IPS DF 19.7 (cell line): ENCODE measurements around the gene PAX2.

Experiments
- DNase-seq: peaks from one replicate; pipeline ENCODE4 v3.0.0-alpha.2; 2013; ENCODE audit warnings: low read depth, low spot score

PAX2 gene

DNA sequence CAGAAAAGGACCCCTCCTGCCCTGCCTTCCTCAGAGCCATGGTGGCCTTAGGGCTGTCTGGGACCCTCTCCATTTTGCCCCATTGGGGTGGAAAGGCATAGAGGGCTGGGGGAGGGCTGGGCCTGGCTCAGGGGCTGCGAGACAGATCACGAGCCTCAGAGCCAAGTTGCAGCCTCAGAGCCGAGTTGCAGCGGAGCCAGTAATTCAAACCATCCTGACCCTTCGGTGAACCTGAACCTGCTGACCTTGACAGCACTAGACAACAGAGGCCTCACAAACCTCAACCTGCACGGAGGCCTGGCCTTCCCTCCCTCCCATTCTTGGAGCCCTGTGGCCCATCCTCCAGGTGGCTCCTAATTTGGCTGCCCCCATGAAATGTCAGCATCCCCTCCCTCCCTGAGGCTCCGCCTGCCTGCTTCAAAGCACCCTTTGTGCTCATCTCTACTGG is 45.4 kb downstream of the PAX2 start:
- no peak for DNase-seq

GRCh38 chr10:100791369-100792058 is 46.1 kb downstream of the PAX2 start:
- no peak for DNase-seq

GRCh38 chr10:100792574-100792973 is 47.2 kb downstream of the PAX2 start:
- DNase-seq: no peak

DNA sequence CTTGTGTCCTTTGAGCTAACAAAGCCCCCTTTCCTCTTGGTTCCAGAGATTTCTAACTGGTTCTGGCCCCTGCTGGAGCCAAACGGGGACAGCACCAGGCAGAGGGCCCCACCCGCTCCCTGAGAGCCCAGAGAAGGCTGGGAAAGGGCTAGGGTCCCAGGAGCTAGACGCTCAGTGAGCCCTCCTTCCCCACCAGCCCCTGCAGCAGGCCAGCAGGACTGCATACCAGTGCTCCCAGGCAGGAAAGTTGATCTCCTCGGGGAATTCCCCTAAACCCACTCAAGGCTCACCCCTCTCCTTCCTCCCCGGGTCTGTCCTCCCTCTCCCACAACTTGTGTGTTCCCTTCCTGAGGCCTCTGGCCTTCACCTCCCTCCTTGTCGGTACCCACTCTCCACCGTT is 47.7 kb downstream of the PAX2 start:
- no peak for DNase-seq

GRCh38 chr10:100799881-100800280 is 54.5 kb downstream of the PAX2 start:
- no peak for DNase-seq

DNA sequence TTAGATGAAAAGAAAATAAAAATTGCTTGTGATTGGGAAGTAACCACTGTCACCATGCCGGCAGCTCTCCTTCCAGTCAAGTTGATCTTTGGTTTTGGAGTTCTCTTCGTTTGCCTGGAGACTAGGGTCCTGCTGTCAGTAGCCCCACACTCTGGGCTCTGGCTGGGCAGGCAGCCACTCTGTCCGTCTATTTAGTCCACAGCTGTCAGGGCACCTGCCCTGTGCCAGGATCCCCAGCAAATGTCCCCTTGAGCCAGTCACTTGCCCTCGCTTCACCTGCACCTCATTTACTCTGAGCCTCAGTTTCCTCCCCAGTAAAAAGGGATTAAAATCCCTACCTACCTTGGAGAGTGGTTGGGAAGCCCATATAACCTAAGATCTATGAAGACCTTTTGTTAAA is 55.5 kb downstream of the PAX2 start:
- DNase-seq: no peak

- no peak for DNase-seq
Observed at GRCh38 chr10:100802196-100802595, 56.8 kb downstream of the PAX2 start.

GRCh38 chr10:100802607-100803006 is 57.2 kb downstream of the PAX2 start:
- DNase-seq: no peak

DNA sequence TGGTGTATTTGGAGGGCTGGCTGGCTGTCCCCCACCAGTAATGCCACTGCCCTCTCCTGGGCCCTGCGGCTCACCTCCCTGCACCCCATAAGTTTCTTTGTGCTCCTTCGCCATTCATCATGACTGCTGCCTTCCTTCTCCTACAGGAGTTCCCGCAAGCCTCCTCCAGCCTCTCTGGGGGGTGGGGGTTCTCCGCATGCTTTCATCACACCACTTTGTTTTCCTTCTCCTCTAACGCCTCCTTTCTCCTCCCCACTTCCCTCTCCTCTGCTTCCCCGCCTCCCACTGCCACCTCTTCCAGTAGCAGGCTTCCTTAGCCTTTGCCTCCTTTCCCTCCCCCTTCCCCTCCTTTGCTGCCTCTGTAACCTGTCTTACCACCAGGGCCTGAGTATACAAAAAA is 58.1 kb downstream of the PAX2 start:
- DNase-seq: no peak

DNA sequence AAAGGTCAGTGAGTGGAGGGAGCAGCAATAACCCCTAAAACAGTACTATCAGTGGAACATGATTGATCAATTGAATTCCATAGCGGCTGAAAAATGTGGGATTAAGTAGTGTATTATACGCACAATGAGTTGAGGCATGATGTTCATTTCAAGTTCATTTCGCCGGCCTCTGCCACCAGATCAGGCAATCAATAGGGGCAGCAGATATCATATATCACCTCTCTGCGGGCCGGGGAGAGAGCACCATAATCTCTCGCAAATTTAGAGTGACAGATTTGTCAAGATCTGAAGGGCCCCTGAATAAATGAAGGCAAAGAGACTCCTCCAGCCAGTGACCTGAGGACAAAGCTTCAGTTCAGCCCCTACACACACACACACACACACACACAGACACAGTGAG is 58.5 kb downstream of the PAX2 start:
- DNase-seq: no peak

DNA sequence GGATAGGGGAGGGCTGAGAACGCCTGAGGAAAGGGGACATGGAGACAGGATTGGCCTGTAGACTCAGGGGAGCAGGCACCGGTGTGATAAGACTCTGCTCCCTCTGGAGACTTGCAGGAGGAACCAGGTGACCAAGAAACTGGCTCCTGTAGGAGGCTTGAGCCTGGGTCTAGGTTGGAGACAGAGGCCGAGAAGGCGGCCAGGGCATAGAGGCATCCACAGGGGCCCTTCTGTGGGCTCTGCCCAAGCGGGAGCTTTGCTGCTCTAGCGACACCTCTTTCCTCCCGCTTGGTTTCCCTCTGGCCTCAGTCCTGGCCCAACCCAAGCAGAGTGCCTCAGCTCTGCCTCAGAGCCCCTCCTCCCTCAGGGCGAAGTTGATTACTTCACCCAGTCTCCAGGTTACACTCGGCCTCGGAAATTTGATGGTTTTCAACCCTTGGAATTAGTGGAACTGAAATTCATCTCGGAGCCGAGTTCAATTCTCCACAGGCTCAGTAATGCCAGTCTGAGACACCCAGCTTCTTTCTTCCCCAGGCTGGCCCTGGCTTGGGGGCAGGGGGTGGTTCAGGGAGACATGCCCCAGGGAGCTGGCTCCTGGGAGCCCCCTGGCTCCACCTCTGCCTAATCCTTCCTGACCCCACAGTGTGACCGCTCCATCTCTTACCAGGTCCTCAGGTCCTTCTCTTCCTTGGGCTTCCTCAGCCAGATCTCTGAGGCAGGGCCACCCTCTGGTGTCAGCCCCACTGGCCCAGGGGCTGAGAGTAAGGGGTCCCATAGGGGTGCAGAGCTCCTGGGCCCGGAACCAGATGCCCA is 60.4 kb downstream of the PAX2 start:
- DNase-seq: no peak

GRCh38 chr10:100806356-100806645 is 60.9 kb downstream of the PAX2 start:
- DNase-seq: no peak

DNA sequence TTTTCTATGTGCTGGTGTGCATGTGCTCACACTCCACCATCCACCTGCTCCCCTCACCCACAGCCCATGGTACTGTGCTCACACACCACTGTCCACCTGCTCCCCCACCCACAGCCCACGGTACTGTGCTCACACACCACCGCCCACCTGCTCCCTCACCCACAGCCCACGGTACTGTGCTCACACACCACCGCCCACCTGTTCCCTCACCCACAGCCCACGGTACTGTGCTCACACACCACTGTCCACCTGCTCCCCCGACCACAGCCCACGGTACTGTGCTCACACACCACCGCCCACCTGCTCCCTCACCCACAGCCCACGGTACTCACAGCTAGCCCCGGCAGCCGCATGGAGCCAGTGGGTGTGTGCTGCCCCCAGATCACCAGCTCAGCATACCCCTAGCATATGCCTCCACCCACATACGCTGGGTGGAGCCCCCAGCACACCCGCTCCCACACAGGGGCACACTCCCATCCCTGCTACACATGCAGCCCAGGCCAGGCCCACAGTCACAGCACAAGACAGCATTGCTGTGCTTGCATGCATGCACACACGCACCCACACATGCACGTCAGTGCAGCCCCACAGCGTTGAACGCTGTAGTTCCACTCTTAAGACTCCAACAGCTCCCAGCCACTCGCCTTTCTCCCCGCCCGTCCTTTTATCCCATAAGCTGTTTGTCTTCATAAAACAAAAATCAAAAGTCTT is 62.0 kb downstream of the PAX2 start:
- DNase-seq: no peak

GRCh38 chr10:100808876-100809275 is 63.5 kb downstream of the PAX2 start:
- no peak for DNase-seq

- DNase-seq: no peak
Observed at GRCh38 chr10:100810091-100810834, 64.9 kb downstream of the PAX2 start.

GRCh38 chr10:100810835-100811116 is 65.4 kb downstream of the PAX2 start:
- DNase-seq: no peak

- DNase-seq: no peak
Observed at GRCh38 chr10:100811261-100811660, 65.9 kb downstream of the PAX2 start.

- DNase-seq: no peak
Observed at GRCh38 chr10:100811752-100812750, 66.7 kb downstream of the PAX2 start.

DNA sequence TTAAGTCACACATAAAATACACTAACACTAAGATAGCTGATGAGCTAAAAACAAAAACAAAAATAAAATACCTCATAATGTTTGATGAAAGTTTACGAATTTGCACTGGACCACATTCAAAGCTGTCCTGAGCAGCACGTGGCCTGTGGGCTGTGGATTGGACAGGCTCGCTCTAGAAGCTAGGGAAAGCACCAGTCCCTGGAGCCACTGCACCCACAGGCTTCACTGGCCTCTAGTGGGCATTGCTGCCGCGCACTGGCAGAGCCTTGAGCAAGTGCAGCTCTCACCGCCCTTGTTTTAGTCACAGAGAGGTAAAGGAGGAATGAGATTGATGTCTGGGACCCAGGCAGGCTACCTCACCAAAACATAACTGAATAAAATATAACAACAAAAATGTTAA is 67.6 kb downstream of the PAX2 start:
- no peak for DNase-seq

DNA sequence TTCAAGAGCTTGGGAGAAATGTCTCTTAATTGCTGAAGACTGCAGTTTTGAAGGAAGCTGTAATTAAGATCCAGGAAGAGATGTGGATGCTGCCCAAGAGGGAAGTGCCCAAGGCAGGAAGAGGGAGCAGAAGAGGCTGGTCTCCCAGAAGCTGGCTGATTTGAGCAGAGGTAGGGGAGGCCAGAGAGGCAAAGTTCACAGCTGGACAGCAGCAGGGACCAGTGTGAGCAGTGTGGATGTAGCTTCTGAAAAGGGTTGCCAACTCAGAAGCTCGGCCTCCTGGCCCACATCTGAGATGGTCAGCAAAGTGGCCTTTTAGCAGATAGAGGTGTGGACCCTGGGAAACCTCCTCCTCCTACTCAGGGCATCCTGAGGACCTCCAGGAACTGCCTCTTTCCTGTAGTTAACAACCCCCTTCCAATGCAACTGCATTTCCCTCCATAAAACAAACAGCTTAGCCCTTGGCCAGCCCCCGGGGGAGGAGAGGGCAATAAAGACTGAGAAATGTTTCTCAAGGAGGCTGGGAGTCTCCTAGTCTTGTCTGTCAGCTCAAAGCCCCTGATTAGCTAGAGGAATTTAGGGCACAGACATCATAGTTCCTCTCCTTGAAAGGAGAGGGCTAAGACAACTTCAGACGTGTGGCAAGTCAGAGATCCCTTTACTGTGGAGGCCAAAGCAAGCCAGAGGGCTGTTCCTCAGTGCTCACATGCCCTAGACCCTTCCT is 69.5 kb downstream of the PAX2 start:
- DNase-seq: no peak
